Measurements from ENCODE around the gene PRPF40B. TPM values are rescaled to one million over a fixed set of nuclear protein-coding genes. Genes with fewer than 3 reads are reported as not detected.

Gene PRPF40B
- total RNA-seq = 12.5 to 23.9 TPM (median 15.1 TPM) in 3 replicates
- long read RNA-seq, partial matches to known transcripts = 2 of 344 reads
- long read RNA-seq, other reads (novel, unspliced or antisense) = 339 of 344 reads

GRCh38 chr12:49623142-49623904 is at the start of gene PRPF40B:
Gene PRPF40B, plus strand, starts transcription at chr12:49623561. Its CDS starts 30 bp downstream, at chr12:49623591.
- H3K36me3 Mint-ChIP-seq (ENCODE audit: low read depth) = no peaks in the 10 kb centered on the region
- peaks cover 29% of the 10 kb centered on the region for H3K4me1 Mint-ChIP-seq (ENCODE audit: low read depth)
- H3K4me3 Mint-ChIP-seq (ENCODE audit: unreplicated experiment) = peak within 1 kb of the TSS; percentile 84
- H3K27ac Mint-ChIP-seq (ENCODE audit: unreplicated experiment) = peak within 1 kb of the TSS; percentile 93
- H3K27me3 Mint-ChIP-seq (ENCODE audit: low read depth) = peaks cover 1% of the 10 kb centered on the region
- no peaks in the 10 kb centered on the region for H3K9me3 Mint-ChIP-seq (ENCODE audit: low read depth)
- TF ChIP-seq, protein P1, sequence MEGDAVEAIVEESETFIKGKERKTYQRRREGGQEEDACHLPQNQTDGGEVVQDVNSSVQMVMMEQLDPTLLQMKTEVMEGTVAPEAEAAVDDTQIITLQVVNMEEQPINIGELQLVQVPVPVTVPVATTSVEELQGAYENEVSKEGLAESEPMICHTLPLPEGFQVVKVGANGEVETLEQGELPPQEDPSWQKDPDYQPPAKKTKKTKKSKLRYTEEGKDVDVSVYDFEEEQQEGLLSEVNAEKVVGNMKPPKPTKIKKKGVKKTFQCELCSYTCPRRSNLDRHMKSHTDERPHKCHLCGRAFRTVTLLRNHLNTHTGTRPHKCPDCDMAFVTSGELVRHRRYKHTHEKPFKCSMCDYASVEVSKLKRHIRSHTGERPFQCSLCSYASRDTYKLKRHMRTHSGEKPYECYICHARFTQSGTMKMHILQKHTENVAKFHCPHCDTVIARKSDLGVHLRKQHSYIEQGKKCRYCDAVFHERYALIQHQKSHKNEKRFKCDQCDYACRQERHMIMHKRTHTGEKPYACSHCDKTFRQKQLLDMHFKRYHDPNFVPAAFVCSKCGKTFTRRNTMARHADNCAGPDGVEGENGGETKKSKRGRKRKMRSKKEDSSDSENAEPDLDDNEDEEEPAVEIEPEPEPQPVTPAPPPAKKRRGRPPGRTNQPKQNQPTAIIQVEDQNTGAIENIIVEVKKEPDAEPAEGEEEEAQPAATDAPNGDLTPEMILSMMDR (IDR thresholded peaks at IDR 0.05) = peak; percentile 78
- DNase-seq (ENCODE audit: low spot score) = no peak

DNA sequence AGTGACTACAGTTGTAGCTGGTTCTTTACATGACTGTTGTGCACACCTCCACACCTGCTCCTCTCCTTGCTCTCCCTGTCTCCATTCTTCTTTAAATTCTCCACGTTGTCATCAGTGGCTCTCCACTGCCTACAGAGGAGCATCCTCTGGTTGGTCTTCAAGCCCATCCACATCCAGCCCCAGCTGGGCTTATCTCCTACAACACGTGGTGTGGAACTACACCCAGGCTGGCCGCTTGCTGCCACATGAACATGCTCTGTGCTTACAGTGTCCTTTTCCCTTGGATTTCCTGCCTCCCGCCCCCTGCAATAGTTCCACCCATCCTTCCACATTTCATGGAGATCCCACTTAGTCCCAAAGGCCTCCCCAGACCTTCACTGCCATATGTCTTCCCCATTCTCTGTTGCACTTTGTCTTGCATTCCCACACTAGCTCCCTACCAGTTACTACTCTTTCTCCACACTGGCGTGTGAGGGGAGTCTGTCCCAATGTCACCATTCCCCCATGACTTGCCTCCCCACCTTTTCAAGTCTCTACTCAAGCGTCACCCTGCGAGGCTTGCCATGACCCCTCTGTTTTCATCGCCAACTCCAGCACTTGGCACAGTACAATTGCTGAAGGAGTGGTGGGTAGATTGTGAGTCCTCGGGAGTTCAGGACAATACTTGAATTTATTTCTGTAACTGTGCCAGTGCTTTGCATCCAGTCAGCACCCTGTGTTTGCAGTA is 45.6 kb upstream of the PRPF40B start:
- TF ChIP-seq, protein P1 (IDR thresholded peaks at IDR 0.05) = no peak
- Mint-ChIP-seq H3K4me3 (ENCODE audit: unreplicated experiment) (no peak overlapping the region), H3K27me3 (ENCODE audit: low read depth) (no peaks in the 10 kb centered on the region), H3K27ac (ENCODE audit: unreplicated experiment) (no peak overlapping the region), H3K4me1 (ENCODE audit: low read depth) (peaks cover 23% of the 10 kb centered on the region), H3K36me3 (ENCODE audit: low read depth) (peaks cover 2% of the 10 kb centered on the region), H3K9me3 (ENCODE audit: low read depth) (no peaks in the 10 kb centered on the region)
- DNase-seq (ENCODE audit: low spot score) = no peak

GRCh38 chr12:49578471-49579112 is 44.8 kb upstream of the PRPF40B start:
- DNase-seq (ENCODE audit: low spot score) = no peak
- peaks cover 31% of the 10 kb centered on the region for H3K4me1 Mint-ChIP-seq (ENCODE audit: low read depth)
- H3K9me3 Mint-ChIP-seq (ENCODE audit: low read depth) = no peaks in the 10 kb centered on the region
- TF ChIP-seq, protein P1 (IDR thresholded peaks at IDR 0.05) = no peak
- H3K27me3 Mint-ChIP-seq (ENCODE audit: low read depth) = no peaks in the 10 kb centered on the region
- H3K36me3 Mint-ChIP-seq (ENCODE audit: low read depth) = peaks cover 2% of the 10 kb centered on the region
- no peak overlapping the region for H3K27ac Mint-ChIP-seq (ENCODE audit: unreplicated experiment)
- no peak overlapping the region for H3K4me3 Mint-ChIP-seq (ENCODE audit: unreplicated experiment)

GRCh38 chr12:49580572-49581535 is 42.5 kb upstream of the PRPF40B start:
- Mint-ChIP-seq H3K4me3 (ENCODE audit: unreplicated experiment) (no peak overlapping the region), H3K27ac (ENCODE audit: unreplicated experiment) (no peak overlapping the region), H3K9me3 (ENCODE audit: low read depth) (no peaks in the 10 kb centered on the region), H3K36me3 (ENCODE audit: low read depth) (no peaks in the 10 kb centered on the region), H3K27me3 (ENCODE audit: low read depth) (no peaks in the 10 kb centered on the region), H3K4me1 (ENCODE audit: low read depth) (peaks cover 50% of the 10 kb centered on the region)
- TF ChIP-seq, protein P1 (IDR thresholded peaks at IDR 0.05) = peak; percentile 88
- no peak for DNase-seq (ENCODE audit: low spot score)

Data from chondrocyte (in vitro differentiated cells).